ENCODE measurements around the gene EEF1AKMT2.
"Not testable (repeated sequence)": the region's sequence is repeated elsewhere in the genome, so short reads cannot be mapped to it uniquely, and the experiment has no call there.

Gene EEF1AKMT2

GRCh38 chr10:124791547-124792348 lies at the start of gene EEF1AKMT2:
Gene EEF1AKMT2 (minus strand): TSS chr10:124791887. CDS start chr10:124791833, 54 bp downstream.
- peak; percentile 87 for DNase-seq

- no peak for DNase-seq
Measured at GRCh38 chr10:124837687-124838086, 46.0 kb upstream of the EEF1AKMT2 start.

GRCh38 chr10:124831116-124831515 lies 39.4 kb upstream of the EEF1AKMT2 start:
- no peak for DNase-seq

- DNase-seq = no peak
Measured at GRCh38 chr10:124830445-124830844, 38.8 kb upstream of the EEF1AKMT2 start.

- no peak for DNase-seq
Measured at GRCh38 chr10:124829447-124830115, 37.9 kb upstream of the EEF1AKMT2 start.

- DNase-seq = peak; percentile 39
Measured at GRCh38 chr10:124827474-124827873, 35.8 kb upstream of the EEF1AKMT2 start.

- DNase-seq = no peak
Measured at GRCh38 chr10:124826262-124826661, 34.6 kb upstream of the EEF1AKMT2 start.

- DNase-seq = no peak
Measured at GRCh38 chr10:124825702-124826101, 34.0 kb upstream of the EEF1AKMT2 start.

- DNase-seq = not testable (repeated sequence)
Measured at GRCh38 chr10:124824932-124825331, 33.2 kb upstream of the EEF1AKMT2 start.

- no peak for DNase-seq
Measured at GRCh38 chr10:124824507-124824906, 32.8 kb upstream of the EEF1AKMT2 start.

- DNase-seq = no peak
Measured at GRCh38 chr10:124821520-124821919, 29.8 kb upstream of the EEF1AKMT2 start.

GRCh38 chr10:124820121-124820520 lies 28.4 kb upstream of the EEF1AKMT2 start:
- no peak for DNase-seq

GRCh38 chr10:124802313-124802675 lies 10.6 kb upstream of the EEF1AKMT2 start:
- DNase-seq = peak; percentile 85

GRCh38 chr10:124799211-124799610 lies 7.5 kb upstream of the EEF1AKMT2 start:
- no peak for DNase-seq

- peak; percentile 6 for DNase-seq
Measured at GRCh38 chr10:124798781-124799180, 7.1 kb upstream of the EEF1AKMT2 start.

GRCh38 chr10:124798364-124798763 lies 6.7 kb upstream of the EEF1AKMT2 start:
- no peak for DNase-seq

- DNase-seq = no peak
Measured at GRCh38 chr10:124792998-124793352, 1.3 kb upstream of the EEF1AKMT2 start.

- DNase-seq = not testable (repeated sequence)
Measured at GRCh38 chr10:124782900-124783299, 8.8 kb downstream of the EEF1AKMT2 start.

- DNase-seq = no peak
Measured at GRCh38 chr10:124768791-124769190, 22.9 kb downstream of the EEF1AKMT2 start.

- peak; percentile 45 for DNase-seq
Measured at GRCh38 chr10:124765256-124765655, 26.4 kb downstream of the EEF1AKMT2 start.

- no peak for DNase-seq
Measured at GRCh38 chr10:124763267-124763666, 28.4 kb downstream of the EEF1AKMT2 start.

- no peak for DNase-seq
Measured at GRCh38 chr10:124762281-124762680, 29.4 kb downstream of the EEF1AKMT2 start.

GRCh38 chr10:124756156-124756903 lies 35.4 kb downstream of the EEF1AKMT2 start:
- no peak for DNase-seq

GRCh38 chr10:124755581-124755980 lies 36.1 kb downstream of the EEF1AKMT2 start:
- no peak for DNase-seq
